NOMO-1 treated with dmso at 0.1 percent for 144 hours (cell line): Measurements from ENCODE around the gene POTEM.
"Not testable (repeated sequence)": the region's sequence is repeated elsewhere in the genome, so short reads cannot be mapped to it uniquely, and the experiment has no call there.

ENCODE experiments used
- DNase-seq: peaks from one replicate; lab custom pipeline; 2025; ENCODE audit not compliant: unreplicated experiment; lab: John Stamatoyannopoulos, UW

Gene POTEM

GRCh38 chr14:19036811-19037382 is 69.7 kb downstream of the POTEM start:
- DNase-seq: not testable (repeated sequence)

GRCh38 chr14:19038060-19038664 is 70.9 kb downstream of the POTEM start:
- DNase-seq: not testable (repeated sequence)

- not testable (repeated sequence) for DNase-seq
Measured at GRCh38 chr14:19038785-19039184, 71.6 kb downstream of the POTEM start.

GRCh38 chr14:19043384-19043783 is 76.2 kb downstream of the POTEM start:
- DNase-seq: not testable (repeated sequence)
